ENCODE data around the gene LNX1. TPM values are rescaled to one million over a fixed set of nuclear protein-coding genes. Genes with fewer than 3 reads are reported as not detected.

LNX1 gene
- polyA plus RNA-seq, 1 experiment, result 2.6 TPM

DNA sequence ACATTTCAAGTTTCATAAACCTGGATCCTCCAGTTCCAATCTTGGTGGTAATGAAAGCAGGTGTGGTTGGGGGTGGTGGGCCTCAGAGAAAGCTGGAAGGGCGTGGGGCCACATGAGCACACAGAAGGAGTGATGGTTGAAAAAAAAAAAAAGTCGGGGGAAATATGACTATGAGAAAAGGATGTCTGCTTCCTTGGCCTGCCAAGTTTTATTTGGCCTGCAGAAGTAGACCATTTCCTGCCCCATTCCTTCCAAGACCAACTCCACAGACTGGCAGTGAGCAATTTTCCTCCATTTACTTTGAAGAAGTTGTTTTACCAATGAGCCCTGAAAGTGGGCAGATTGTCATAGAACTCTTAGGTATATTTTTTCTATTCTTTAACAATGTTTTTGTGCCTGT is 43.3 kb downstream of the LNX1 start:
- TF ChIP-seq, protein P1, sequence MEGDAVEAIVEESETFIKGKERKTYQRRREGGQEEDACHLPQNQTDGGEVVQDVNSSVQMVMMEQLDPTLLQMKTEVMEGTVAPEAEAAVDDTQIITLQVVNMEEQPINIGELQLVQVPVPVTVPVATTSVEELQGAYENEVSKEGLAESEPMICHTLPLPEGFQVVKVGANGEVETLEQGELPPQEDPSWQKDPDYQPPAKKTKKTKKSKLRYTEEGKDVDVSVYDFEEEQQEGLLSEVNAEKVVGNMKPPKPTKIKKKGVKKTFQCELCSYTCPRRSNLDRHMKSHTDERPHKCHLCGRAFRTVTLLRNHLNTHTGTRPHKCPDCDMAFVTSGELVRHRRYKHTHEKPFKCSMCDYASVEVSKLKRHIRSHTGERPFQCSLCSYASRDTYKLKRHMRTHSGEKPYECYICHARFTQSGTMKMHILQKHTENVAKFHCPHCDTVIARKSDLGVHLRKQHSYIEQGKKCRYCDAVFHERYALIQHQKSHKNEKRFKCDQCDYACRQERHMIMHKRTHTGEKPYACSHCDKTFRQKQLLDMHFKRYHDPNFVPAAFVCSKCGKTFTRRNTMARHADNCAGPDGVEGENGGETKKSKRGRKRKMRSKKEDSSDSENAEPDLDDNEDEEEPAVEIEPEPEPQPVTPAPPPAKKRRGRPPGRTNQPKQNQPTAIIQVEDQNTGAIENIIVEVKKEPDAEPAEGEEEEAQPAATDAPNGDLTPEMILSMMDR (IDR thresholded peaks at IDR 0.05; ENCODE audit: low read depth, low read length), result no peak
- ChIA-PET CTCF (no interaction called here), POLR2A (no interaction called here)
- Histone ChIP-seq H3K9me3 (ENCODE audit: control insufficient read depth, insufficient read depth, low read length) (no peaks in the 10 kb centered on the region), H3K27ac (ENCODE audit: low read depth, low read length) (no peak overlapping the region), H3K27me3 (ENCODE audit: control insufficient read depth, insufficient read depth, low read length) (no peaks in the 10 kb centered on the region), H3K4me3 (ENCODE audit: low read depth, low read length) (no peak overlapping the region)
- DNase-seq (ENCODE audit: low read depth, low spot score), result no peak

DNA sequence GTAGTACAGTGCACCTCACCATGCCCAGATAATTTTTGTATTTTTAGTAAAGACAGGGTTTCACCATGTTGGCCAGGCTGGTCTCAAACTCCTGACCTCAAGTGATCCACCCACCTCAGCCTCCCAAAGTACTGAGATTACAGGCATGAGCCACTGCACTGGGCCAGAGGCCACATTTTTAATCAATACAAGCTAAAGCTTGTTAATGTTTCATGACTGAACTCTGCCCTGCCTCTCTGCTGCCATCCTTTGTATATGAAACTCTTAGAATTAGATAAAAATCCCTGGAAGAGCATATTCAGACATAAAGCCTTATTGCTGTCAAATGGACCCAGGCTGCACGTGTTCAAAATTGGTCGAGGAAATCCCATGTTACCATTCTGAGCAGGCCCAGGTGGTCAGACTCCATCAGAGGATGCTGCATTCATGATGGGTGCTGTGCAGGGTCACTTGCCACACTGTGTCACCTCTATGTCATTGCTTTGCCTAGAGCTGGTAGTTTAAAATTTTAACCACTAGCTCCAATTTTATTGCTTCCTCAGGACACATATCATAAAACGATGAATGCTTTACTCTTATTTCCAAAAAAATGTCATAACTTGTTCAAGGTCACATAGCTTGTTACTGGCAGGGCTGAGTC is 45.2 kb downstream of the LNX1 start:
- DNase-seq (ENCODE audit: low read depth, low spot score), result no peak
- no peaks in the 10 kb centered on the region for H3K9me3 ChIP-seq (ENCODE audit: control insufficient read depth, insufficient read depth, low read length)
- H3K4me3 ChIP-seq (ENCODE audit: low read depth, low read length), result no peak overlapping the region
- H3K27me3 ChIP-seq (ENCODE audit: control insufficient read depth, insufficient read depth, low read length), result no peaks in the 10 kb centered on the region
- CTCF ChIA-PET, result interaction anchor here (0.6 to 1.7 kb wide), 2 partner anchors 96 to 160 kb away, joined by 3 to 5 read pairs; no protein-coding TSS in a partner anchor
- TF ChIP-seq, protein P1 (IDR thresholded peaks at IDR 0.05; ENCODE audit: low read depth, low read length), result no peak
- H3K27ac ChIP-seq (ENCODE audit: low read depth, low read length), result no peak overlapping the region
- POLR2A ChIA-PET, result interaction anchor here (0.6 kb wide), 1 partner anchor 362 kb away, joined by 4 read pairs; no protein-coding TSS in a partner anchor

DNA sequence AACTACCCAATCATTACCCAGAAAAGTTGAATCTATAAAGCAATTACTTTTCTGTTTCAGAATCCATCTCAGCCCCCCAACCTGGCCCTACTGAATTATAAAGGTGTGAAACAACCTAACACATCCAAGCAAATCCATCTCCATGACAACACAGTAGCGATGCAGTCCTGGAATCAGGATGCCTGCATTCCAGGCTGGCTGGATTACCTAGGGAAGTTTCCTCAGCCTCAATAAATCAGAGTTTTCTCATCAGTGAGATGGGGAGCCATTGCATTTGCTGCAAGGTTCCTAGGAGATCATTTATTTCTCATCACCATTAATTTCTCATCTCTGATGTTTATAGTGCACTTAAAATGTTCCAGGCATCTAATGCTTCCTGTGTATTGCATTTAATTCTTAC is 46.0 kb downstream of the LNX1 start:
- Histone ChIP-seq H3K27ac (ENCODE audit: low read depth, low read length) (no peak overlapping the region), H3K4me3 (ENCODE audit: low read depth, low read length) (no peak overlapping the region), H3K27me3 (ENCODE audit: control insufficient read depth, insufficient read depth, low read length) (no peaks in the 10 kb centered on the region), H3K9me3 (ENCODE audit: control insufficient read depth, insufficient read depth, low read length) (no peaks in the 10 kb centered on the region)
- POLR2A ChIA-PET, result no interaction called here
- CTCF ChIA-PET, result no interaction called here
- DNase-seq (ENCODE audit: low read depth, low spot score), result no peak
- TF ChIP-seq, protein P1 (IDR thresholded peaks at IDR 0.05; ENCODE audit: low read depth, low read length), result no peak

DNA sequence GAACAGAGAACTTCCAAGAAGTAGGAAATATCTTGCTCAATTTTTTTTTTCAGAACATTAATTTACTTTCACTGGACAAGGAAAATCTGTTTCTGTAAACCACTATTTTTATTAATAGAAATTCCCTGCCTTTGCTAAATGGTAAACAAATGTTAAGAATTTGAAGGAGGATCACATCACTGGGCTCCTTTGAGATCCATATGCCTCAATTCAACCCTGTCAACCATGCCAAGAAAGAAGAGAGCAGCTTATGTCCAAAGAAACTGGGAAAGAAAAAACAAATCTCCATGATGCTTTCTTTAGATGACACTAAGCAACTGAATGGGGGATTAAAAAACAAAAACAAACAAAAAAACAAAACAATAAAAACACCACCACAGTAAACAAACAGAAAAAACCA is 47.7 kb downstream of the LNX1 start:
- H3K9me3 ChIP-seq (ENCODE audit: control insufficient read depth, insufficient read depth, low read length), result no peaks in the 10 kb centered on the region
- no peak overlapping the region for H3K27ac ChIP-seq (ENCODE audit: low read depth, low read length)
- TF ChIP-seq, protein P1 (IDR thresholded peaks at IDR 0.05; ENCODE audit: low read depth, low read length), result no peak
- no peak overlapping the region for H3K4me3 ChIP-seq (ENCODE audit: low read depth, low read length)
- no peak for DNase-seq (ENCODE audit: low read depth, low spot score)
- H3K27me3 ChIP-seq (ENCODE audit: control insufficient read depth, insufficient read depth, low read length), result no peaks in the 10 kb centered on the region
- POLR2A ChIA-PET, result no interaction called here
- CTCF ChIA-PET, result interaction anchor here (1.0 kb wide), 1 partner anchor 42 kb away, joined by 3 read pairs; no protein-coding TSS in a partner anchor

DNA sequence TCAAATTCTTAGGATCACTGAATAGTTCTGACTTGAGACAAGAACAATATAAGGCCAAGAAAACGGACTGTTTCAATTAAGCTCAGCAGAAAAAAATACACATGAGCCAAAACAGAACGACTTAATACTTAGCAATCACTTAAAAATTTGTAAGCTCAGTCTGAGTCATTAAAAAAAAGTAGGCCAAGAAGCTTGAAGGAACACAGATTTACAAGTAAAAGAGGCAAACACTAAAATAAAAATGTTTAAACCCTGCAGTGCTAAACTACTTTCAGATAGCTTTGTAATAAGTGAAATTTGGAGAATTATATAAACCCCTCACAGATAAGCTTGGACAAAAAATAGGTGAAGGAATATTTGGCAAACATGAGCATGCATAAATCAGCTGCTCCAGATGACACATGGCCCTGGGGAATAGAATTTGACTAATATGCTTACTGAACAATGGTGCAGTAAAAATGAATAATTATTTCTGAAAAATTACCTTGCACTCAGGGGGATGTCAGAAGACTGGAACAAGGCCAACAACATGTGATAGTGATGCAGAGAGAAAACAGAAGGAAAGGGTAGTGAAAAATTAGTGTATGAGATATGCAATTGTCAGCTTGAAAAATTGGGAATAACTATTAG is 49.6 kb downstream of the LNX1 start:
- H3K4me3 ChIP-seq (ENCODE audit: low read depth, low read length), result no peak overlapping the region
- POLR2A ChIA-PET, result interaction anchor here (0.5 to 1.6 kb wide), 3 partner anchors 9 to 64 kb away, joined by 3 to 7 read pairs (median 4); no protein-coding TSS in a partner anchor
- TF ChIP-seq, protein P1 (IDR thresholded peaks at IDR 0.05; ENCODE audit: low read depth, low read length), result no peak
- no peaks in the 10 kb centered on the region for H3K9me3 ChIP-seq (ENCODE audit: control insufficient read depth, insufficient read depth, low read length)
- no peak overlapping the region for H3K27ac ChIP-seq (ENCODE audit: low read depth, low read length)
- H3K27me3 ChIP-seq (ENCODE audit: control insufficient read depth, insufficient read depth, low read length), result no peaks in the 10 kb centered on the region
- peak; percentile 68 for DNase-seq (ENCODE audit: low read depth, low spot score)
- CTCF ChIA-PET, result interaction anchor here (0.8 kb wide), 1 partner anchor 366 kb away, joined by 4 read pairs; no protein-coding TSS in a partner anchor
